ENCODE results near the gene UTP4. TPM values are rescaled to one million over a fixed set of nuclear protein-coding genes. Genes with fewer than 3 reads are reported as not detected.
A peak's percentile ranks its signal among the peaks of the same experiment; 100 is the strongest.

UTP4 gene
- total RNA-seq, 4 donors from 2014 or later, result 25.1 to 41.7 (median 34.8) TPM

DNA sequence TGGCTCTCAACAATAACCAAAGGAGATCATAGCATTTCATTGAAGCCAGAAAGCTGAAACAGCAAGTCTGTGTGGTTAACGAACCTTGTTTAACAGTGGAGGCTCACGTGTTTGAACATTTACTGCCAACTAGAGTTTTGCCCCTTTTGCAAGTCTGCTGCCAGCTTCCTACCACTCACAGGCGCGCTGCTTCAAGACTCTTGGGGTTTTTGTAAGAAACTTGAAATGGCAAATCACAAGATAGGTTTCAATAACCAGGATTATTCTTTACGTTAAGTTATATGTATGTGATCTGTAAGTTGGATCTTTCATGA is 55.7 kb downstream of the UTP4 start:
- H3K4me3 ChIP-seq, result peak overlapping the region; percentile 87
- H3K4me1 ChIP-seq, result peaks cover 54% of the 10 kb centered on the region
- 0% methylated on average over 5 of the region's 5 CpGs for WGBS
- no peaks in the 10 kb centered on the region for H3K9me3 ChIP-seq
- DNase-seq (ENCODE audit: low spot score in 2 of 2), result peak in 1 of 2 donors; percentile 44
- TF ChIP-seq, protein P1, sequence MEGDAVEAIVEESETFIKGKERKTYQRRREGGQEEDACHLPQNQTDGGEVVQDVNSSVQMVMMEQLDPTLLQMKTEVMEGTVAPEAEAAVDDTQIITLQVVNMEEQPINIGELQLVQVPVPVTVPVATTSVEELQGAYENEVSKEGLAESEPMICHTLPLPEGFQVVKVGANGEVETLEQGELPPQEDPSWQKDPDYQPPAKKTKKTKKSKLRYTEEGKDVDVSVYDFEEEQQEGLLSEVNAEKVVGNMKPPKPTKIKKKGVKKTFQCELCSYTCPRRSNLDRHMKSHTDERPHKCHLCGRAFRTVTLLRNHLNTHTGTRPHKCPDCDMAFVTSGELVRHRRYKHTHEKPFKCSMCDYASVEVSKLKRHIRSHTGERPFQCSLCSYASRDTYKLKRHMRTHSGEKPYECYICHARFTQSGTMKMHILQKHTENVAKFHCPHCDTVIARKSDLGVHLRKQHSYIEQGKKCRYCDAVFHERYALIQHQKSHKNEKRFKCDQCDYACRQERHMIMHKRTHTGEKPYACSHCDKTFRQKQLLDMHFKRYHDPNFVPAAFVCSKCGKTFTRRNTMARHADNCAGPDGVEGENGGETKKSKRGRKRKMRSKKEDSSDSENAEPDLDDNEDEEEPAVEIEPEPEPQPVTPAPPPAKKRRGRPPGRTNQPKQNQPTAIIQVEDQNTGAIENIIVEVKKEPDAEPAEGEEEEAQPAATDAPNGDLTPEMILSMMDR (IDR thresholded peaks at IDR 0.05), result no peak
- TF ChIP-seq EP300 (IDR thresholded peaks at IDR 0.05) (no peak), POLR2A (IDR thresholded peaks at IDR 0.05) (no peak), POLR2AphosphoS5 (IDR thresholded peaks at IDR 0.05) (no peak)
- no peaks in the 10 kb centered on the region for H3K27me3 ChIP-seq
- peak overlapping the region; percentile 97 for H3K27ac ChIP-seq
- no peaks in the 10 kb centered on the region for H3K36me3 ChIP-seq

DNA sequence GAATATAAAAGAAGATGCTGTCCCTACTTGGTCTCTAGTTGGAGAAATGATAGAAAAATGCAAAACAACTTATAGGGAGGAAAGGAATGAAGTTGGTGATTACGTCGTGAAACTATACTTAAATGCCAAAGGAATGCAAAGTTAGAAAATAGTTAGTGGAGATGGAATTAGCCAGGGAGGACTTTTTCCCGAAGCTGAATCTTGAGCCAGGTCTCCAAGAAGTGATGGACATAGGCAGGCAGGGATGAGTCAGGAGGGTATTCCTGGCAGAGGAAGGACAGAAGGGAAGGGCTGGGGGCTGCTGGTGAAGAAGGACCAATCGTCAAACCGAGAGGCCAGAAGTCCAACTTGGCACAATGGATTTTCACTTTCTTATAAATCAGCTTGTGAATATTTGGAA is 56.3 kb downstream of the UTP4 start:
- 10% methylated on average over 5 of the region's 5 CpGs for WGBS

DNA sequence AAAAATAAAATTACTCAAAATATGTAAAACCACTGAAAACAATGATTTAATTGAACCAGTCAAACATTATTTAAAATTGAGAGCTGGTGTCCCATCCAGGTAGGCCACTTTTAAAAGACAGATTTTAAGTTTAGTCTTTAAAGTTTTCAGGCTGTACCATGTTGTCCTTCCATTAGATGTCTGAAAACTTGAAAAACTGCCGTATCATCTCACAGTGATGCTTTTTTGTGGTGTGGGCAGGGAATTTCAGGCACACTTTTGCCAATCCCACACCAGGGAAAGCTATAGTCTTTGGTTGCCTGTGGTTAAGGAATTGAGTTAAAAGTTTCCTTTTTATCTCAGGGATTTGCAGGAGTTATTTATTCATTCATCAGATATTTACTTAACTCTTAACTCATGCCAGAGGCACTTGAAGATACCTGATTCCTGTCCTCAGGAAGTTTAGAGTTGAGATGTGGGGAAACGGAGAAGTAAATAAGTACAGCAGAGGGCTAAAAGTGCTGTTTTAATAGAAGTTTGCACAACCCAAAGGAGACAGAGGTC is 57.7 kb downstream of the UTP4 start:
- H3K36me3 ChIP-seq, result no peaks in the 10 kb centered on the region
- 74% methylated on average over 2 of the region's 2 CpGs for WGBS
- H3K9me3 ChIP-seq, result no peaks in the 10 kb centered on the region
- H3K27ac ChIP-seq, result no peak overlapping the region
- TF ChIP-seq, protein P1 (IDR thresholded peaks at IDR 0.05), result no peak
- H3K4me1 ChIP-seq, result peaks cover 56% of the 10 kb centered on the region
- no peak overlapping the region for H3K4me3 ChIP-seq
- no peak for DNase-seq (ENCODE audit: low spot score in 2 of 2)
- no peaks in the 10 kb centered on the region for H3K27me3 ChIP-seq

More for the DNA sequence above, 56.3 kb downstream of the UTP4 start:
- peak in 1 of 2 donors; percentile 20 for DNase-seq (ENCODE audit: low spot score in 2 of 2)
- Histone ChIP-seq H3K4me3 (peak overlapping the region; percentile 87), H3K4me1 (peaks cover 49% of the 10 kb centered on the region), H3K27ac (no peak overlapping the region), H3K9me3 (no peaks in the 10 kb centered on the region), H3K27me3 (no peaks in the 10 kb centered on the region), H3K36me3 (no peaks in the 10 kb centered on the region)
- no peak for TF ChIP-seq EP300 (IDR thresholded peaks at IDR 0.05)
- no peak for TF ChIP-seq POLR2AphosphoS5 (IDR thresholded peaks at IDR 0.05)
- TF ChIP-seq, protein P1 (IDR thresholded peaks at IDR 0.05), result no peak
- no peak for TF ChIP-seq POLR2A (IDR thresholded peaks at IDR 0.05)

DNA sequence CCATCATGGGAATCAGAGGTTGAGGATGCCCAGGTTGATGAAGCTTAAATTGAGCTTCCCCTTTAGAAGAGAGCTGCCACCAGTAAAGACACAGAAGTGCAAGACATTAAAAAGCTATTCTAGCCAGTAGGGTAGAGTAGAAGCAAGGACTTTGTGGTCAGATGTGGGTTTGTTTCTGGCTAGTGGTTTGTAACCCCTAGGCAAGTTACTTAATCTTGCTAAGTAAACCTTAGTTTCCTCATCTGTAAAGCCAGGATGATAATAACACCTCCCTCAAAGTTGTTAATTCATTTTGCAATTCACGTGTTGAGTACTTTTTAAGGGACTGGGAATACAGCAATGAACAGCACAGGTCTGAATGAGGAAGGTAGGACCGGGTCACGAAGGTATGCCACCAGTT is 58.1 kb downstream of the UTP4 start:
- 70% methylated on average over 3 of the region's 3 CpGs for WGBS
- no peaks in the 10 kb centered on the region for H3K36me3 ChIP-seq
- TF ChIP-seq POLR2AphosphoS5 (IDR thresholded peaks at IDR 0.05), result no peak
- TF ChIP-seq POLR2A (IDR thresholded peaks at IDR 0.05), result no peak
- no peak for TF ChIP-seq EP300 (IDR thresholded peaks at IDR 0.05)
- TF ChIP-seq, protein P1 (IDR thresholded peaks at IDR 0.05), result no peak
- H3K27ac ChIP-seq, result no peak overlapping the region
- no peak for DNase-seq (ENCODE audit: low spot score in 2 of 2)
- peaks cover 60% of the 10 kb centered on the region for H3K4me1 ChIP-seq
- H3K4me3 ChIP-seq, result no peak overlapping the region
- no peaks in the 10 kb centered on the region for H3K9me3 ChIP-seq
- H3K27me3 ChIP-seq, result no peaks in the 10 kb centered on the region

GRCh38 chr16:69191136-69191535 is 58.7 kb downstream of the UTP4 start:
- H3K4me1 ChIP-seq, result peaks cover 59% of the 10 kb centered on the region
- H3K27me3 ChIP-seq, result no peaks in the 10 kb centered on the region
- no peak overlapping the region for H3K4me3 ChIP-seq
- no peak overlapping the region for H3K27ac ChIP-seq
- TF ChIP-seq, protein P1 (IDR thresholded peaks at IDR 0.05), result no peak
- TF ChIP-seq EP300 (IDR thresholded peaks at IDR 0.05) (no peak), POLR2AphosphoS5 (IDR thresholded peaks at IDR 0.05) (no peak), POLR2A (IDR thresholded peaks at IDR 0.05) (no peak)
- peak in 1 of 2 donors; percentile 0 for DNase-seq (ENCODE audit: low spot score in 2 of 2)
- H3K36me3 ChIP-seq, result no peaks in the 10 kb centered on the region
- WGBS, result 80% methylated on average over 2 of the region's 2 CpGs
- no peaks in the 10 kb centered on the region for H3K9me3 ChIP-seq

Measured in suprapubic skin (tissue), 4 donors.